ENCODE measurements around the gene CSF1R. TPM values are rescaled to one million over a fixed set of nuclear protein-coding genes. Genes with fewer than 3 reads are reported as not detected.

Gene CSF1R
- polyA plus RNA-seq, 1 of the 3 experiments (the other 2 are of a cell fraction): 0.25 TPM

GRCh38 chr5:150009671-150010387, 76.5 kb downstream of the CSF1R start:
- no peaks in the 10 kb centered on the region for H3K9me2 ChIP-seq
- WGBS (ENCODE audit: low lambda C conversion rate): 88% methylated on average over 5 of the region's 6 CpGs
- no peak overlapping the region; a peak in 1 of 4 replicates for H3K27ac ChIP-seq (ENCODE audit: low read depth in 2 of 2, low read length in 1 of 2)
- H3K4me2 ChIP-seq: no peak overlapping the region
- H3K9me3 ChIP-seq: no peaks in the 10 kb centered on the region
- no peak for TF ChIP-seq SIN3A (IDR thresholded peaks at IDR 0.05; ENCODE audit: borderline replicate concordance, low read depth, low read length)
- no peak for TF ChIP-seq JUND (IDR thresholded peaks at IDR 0.05)
- no peak for TF ChIP-seq RXRA (IDR thresholded peaks at IDR 0.05; ENCODE audit: borderline replicate concordance, low read depth)
- no peak for TF ChIP-seq CTCF (IDR thresholded peaks at IDR 0.05)
- TF ChIP-seq PBX3 (IDR thresholded peaks at IDR 0.05): no peak
- TF ChIP-seq ZBTB33 (IDR thresholded peaks at IDR 0.05; ENCODE audit: borderline replicate concordance, low read depth): no peak
- no peak for TF ChIP-seq RCOR1 (IDR thresholded peaks at IDR 0.05; ENCODE audit: low read length)
- TF ChIP-seq ELF1 (IDR thresholded peaks at IDR 0.05): no peak
- no peak for TF ChIP-seq GATA2 (CRISPR knock-in tag; IDR thresholded peaks at IDR 0.05)
- TF ChIP-seq RFX5 (IDR thresholded peaks at IDR 0.05; ENCODE audit: low read length): no peak
- no peak for TF ChIP-seq FOSL2 (IDR thresholded peaks at IDR 0.05; ENCODE audit: borderline replicate concordance, low read depth)
- TF ChIP-seq RAD21 (IDR thresholded peaks at IDR 0.05; ENCODE audit: low read length): no peak
- no peak for TF ChIP-seq SMC3 (IDR thresholded peaks at IDR 0.05; ENCODE audit: low read depth, low read length)
- TF ChIP-seq YY1 (IDR thresholded peaks at IDR 0.05; ENCODE audit: low read depth): no peak
- no peak for TF ChIP-seq GABPA (IDR thresholded peaks at IDR 0.05; ENCODE audit: low read depth)
- peaks cover 79 to 89% of the 10 kb centered on the region in 2 experiments for H3K36me3 ChIP-seq (replicated peaks in 1 of 2; ENCODE audit: control insufficient read depth in 1 of 2, insufficient read depth in 2 of 2, low read length in 1 of 2)
- peaks cover 4% of the 10 kb centered on the region; the same call in 1 of the 2 replicates for H4K20me1 ChIP-seq (ENCODE audit: insufficient read depth)
- DNase-seq: no peak
- no peaks in the 10 kb centered on the region for H3F3A ChIP-seq (replicated peaks; ENCODE audit: insufficient read depth)
- POLR2A ChIA-PET: no interaction called here
- no peak overlapping the region for H2AFZ ChIP-seq (ENCODE audit: low read depth)
- H3K27me3 ChIP-seq (ENCODE audit: insufficient read depth): no peaks in the 10 kb centered on the region
- H3K79me2 ChIP-seq (ENCODE audit: insufficient read depth): peaks cover 79% of the 10 kb centered on the region
- no peak overlapping the region for H3K4me3 ChIP-seq (ENCODE audit: low read depth in 2 of 2, low read length in 1 of 2)
- H3K9ac ChIP-seq: no peak overlapping the region
- CTCF ChIA-PET: no interaction called here
- H3K4me1 ChIP-seq (ENCODE audit: control insufficient read depth in 1 of 2, insufficient read depth in 2 of 2, low read depth in 1 of 2, low read length in 1 of 2): no peaks in the 10 kb centered on the region
